Myocyte (in vitro differentiated cells): ENCODE measurements around the gene SLC4A1AP. TPM values are rescaled to one million over a fixed set of nuclear protein-coding genes. Genes with fewer than 3 reads are reported as not detected.

Experiments used
- DNase-seq: peaks from one replicate; pipeline ENCODE4 v3.0.0-alpha.2; 2012; ENCODE audit warnings: low read depth
- total RNA-seq: library from RNA; depleted of rRNA; stranded (reverse); fragments of >200 nt; gene quantifications from 2 replicates; pipeline ENCODE4 v1.2.3, GENCODE V29; 2014

The SLC4A1AP gene
- total RNA-seq, 1 donor from 2014 or later = 41.2 TPM

DNA sequence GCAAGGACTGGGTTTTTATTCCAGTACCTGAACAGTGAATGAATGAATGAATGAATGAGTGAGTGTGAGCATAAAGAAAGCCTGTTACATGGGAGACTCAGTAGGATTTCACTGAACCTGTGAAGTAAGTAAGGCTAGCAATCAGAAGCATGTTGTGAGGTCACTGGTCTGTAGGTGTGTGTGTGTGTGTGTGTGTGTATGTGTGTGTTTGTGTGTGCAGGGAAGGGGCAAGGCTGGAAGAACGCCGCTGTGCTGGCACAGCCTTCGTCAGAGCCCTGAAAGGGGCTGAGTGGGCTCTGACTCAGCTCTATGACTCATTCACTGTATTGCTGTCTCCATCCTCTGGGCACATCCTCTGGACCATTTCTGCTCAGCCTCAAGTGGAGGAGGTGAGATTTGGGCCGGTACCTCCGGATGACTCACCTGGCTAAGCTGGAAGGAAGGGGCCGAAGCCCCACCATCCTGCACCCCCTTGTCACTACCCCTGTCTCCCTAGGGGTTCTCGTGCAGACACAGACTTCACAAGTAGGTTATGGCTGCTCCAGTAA is 56.4 kb downstream of the SLC4A1AP start:
- peak; percentile 75 for DNase-seq

DNA sequence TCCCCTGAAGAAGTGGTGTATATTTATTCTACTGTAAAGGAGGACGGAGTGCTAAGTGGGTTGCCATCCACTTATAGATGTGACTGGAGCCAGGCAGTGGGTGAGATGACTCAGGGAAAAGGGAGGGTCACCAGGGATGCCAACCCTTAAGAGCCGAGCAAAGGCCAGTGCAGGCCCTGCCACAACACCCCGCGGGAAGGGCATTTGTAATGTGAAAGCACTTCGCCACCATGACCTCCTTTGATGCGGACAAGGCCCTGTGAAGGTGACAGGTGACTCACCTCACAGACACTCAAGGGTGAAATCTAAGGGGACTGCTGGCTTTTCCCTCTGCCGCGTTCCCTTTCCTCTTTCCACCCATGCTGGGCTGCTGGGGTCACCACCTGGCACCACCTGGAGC is 57.6 kb downstream of the SLC4A1AP start:
- DNase-seq = peak; percentile 37

DNA sequence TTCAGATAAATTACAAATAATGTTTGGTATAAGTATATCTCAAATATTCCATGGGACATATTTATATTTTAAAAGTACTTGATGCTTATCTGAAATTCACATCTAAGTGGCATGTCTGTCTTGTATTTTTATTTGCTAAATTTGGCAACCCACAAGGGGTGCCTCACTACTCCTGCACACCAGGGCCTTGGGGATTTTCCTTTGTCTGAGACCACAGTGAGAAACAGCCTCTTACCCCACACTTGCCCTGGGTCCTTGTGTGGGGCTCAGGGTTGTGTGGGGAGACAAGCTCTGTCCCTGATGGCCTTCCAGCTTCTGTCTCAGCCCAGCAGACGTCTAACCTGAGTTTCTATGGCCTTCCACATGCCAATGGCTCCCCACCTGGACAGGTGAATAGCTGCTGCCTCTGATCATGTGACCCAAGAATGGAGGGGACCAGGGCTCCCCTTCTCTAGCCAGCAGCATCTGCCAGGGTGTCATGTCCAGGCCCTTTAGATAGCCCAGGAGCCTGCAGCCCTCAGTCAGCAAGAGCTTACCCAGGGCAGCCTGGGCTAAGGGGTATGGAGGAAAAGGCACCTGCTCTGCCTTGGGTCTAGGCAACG is 58.3 kb downstream of the SLC4A1AP start:
- DNase-seq = no peak

DNA sequence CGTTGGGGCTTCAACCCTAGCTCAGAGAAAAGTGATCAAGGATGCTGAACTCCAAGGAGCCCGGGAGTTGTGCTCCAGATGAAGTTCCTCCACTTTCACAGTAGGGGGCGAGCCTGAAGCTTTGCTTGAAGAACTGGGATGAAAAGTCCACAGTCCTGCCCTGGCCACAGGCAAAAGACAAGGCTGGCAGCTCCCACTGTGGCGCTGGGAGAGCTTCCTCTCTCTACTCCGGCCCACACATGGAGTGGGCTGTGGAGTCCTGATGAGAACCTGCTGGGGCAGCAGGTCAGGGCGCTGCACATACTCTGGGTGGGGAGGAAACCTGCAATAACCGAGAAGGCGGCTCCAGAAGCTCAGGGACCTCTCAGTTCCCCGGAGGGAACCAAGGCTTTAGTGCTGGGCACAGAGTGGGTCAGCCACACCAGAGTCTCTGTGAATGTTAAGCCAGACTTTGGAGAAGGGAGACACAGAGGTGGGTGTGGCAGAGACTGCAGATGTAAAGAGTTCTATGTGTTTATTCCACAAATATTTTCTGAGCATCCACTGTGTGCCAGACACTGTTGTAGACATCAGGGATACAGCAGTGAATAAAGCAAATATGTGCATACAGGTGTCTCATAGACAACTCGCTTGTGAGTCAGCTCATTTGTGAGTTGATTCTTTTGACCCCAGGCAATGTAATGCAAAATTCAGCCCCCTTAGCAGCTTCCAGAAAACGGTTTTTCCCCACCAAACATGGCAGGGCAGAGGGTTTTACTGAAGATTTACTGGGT is 59.9 kb downstream of the SLC4A1AP start:
- peak; percentile 79 for DNase-seq

DNA sequence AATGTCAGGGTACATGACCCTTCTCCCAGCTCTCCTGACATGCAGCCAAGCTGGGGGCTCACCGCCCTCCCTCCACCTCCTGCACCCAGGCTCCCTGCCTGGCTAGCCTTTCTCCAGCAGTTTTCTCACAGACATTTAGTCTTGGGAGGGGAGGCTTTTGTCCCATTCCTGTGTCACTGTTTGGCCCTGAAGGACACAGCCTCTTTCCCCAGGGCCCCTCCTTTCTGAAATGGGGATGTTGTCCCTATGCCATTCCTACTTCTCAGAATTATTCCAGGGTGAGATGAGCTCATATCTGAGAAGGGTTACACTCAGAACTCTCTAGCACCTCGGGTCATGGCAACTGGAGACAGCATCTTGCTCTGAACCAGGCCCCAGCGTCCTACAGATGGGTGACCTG is 60.5 kb downstream of the SLC4A1AP start:
- DNase-seq = no peak

DNA sequence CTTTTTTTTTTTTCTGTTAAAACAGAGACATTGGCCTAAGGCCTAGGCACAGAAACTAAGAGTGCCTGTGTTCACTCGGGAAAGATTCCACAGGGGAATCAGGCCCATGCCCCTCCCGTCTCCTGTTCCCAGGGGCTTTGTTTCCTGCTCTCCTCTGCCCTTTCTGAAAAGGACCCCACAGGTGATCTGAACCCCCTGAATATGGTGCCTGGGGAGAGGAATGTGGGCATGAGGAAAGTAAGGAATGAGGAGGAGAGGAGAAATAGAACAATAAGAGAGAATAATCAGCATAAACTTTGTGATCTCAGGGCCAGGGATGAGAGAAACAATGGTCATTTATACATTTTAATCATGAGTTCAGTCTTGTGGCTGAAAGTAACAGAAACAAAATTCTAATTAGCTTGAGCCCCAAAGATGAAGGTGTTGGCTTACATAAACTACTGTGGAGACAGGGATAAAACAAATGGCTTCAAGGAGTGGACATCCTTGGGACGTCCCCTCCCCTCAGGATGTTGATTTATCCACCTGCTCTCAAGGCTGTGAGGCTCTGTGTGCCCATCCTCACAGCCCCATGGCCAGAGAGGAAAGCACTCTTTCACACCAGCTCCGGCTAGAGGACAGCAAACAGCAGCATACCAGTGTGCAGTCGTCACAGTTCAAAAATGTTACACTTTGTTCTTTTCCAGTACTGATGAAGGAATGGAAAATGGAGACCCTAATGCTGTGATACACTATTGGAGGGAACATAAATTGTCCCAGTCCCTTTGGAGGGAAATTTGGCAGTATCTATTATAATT is 61.4 kb downstream of the SLC4A1AP start:
- DNase-seq = peak; percentile 25

DNA sequence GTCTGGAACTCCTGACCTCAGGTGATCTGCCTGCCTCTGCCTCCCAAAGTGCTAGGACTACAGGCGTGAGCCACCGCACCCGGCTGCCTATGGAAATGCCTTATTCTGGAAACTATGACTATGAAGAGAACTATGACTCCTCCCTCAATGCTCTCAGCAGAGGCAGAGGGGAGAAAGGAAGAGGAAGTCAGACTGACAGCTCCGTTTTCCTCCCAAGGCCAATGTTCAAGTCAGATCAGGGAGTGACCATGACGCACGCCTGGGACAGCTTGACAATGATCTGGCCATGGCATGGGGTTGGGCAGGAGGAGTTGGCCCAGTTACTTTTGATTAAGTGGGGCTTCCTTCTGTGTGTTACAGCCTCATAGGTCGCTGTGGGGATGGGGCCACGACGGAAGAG is 63.6 kb downstream of the SLC4A1AP start:
- DNase-seq = no peak

DNA sequence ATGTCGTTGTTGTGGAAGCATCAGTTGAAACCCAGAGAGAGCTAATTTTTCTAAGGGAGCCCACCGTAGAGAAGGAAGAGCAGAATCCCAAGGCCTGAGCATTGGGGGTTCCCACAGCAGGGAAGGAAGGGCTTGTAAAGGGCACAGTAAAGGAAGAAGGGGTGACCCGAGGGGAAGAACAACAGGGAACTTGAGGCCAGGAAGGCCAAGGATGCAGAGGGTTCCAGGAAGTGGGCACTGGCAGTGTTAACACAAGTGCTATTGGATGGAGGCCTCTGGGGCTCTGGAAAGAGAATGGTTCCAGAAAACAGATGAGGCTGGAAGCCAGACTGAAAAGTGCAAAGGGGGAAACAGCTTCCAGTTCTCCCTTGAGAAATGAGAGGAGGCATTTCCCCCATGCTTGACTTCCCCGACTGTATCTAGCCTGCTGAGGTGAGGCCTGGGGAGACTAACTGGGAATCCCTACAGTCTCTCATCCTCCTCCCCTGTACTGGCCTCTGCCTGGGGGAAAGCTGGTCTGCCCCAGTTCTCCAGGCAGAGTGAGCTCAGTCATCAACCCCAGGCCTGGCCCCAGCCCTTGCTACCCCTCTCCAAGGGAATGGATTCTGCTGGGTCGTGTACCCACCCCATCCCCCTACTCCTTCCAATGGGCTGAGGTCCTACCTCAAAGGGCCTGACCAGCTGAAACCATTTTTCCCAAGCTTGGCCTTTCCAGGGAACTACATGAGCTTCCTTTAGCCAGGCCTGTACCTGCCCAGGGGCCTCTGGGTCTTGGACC is 64.6 kb downstream of the SLC4A1AP start:
- DNase-seq = no peak

DNA sequence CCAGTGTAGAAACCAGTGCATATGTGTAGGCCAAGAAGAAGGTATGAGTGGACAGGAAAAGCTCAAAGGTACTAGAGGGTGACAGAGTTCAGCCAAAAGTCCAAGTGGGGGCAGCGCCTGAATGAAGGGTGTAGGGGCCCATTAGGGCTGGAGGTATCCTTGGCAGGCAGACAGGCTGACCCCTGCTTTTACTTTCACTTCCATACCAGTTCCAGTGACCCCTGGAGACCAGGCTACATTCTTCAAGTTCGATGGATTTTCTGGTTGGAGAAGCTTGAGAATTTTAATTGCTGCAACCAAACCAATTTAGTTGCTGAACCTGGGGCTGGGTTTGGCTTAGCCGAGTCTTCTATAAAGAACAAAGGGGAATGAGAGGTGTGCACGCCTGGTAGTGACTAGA is 65.5 kb downstream of the SLC4A1AP start:
- DNase-seq = no peak

DNA sequence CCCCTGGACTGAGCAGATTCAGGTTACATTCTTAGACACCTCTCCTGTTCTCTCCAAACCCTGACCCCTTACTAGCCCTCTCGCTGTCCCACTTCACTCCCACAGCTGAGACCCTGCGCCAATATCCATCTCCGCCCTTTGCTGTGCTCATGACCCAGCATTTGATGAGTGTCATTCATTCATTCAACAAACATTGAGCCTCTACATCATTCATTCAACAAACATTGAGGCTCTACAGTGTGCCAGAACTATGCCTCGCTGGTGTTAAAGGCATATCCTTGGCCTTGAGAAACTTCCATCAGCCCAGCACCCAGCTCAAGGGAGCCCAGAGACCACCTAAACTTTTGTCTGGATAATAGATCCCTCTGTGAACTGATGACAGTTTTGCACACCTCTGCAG is 65.9 kb downstream of the SLC4A1AP start:
- no peak for DNase-seq

DNA sequence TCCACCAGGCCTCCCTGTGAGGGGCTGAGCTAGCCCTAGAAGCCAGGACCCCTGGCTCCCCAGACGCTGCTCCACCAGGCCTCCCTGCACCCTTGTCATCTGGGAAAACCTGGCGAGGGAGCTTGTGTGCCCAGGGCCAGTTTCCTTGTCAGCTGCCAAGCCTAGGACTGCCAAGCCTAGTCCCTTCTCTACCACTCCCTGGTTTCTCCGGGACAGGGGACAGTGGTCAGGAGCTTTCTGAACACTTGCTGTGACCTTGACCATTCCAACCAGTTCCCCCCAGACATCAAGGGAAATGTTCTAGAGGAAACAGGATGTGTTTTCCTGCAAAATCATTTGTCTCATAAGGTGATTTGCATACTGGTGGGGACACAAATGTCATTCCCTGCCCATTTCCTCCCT is 66.6 kb downstream of the SLC4A1AP start:
- DNase-seq = no peak

DNA sequence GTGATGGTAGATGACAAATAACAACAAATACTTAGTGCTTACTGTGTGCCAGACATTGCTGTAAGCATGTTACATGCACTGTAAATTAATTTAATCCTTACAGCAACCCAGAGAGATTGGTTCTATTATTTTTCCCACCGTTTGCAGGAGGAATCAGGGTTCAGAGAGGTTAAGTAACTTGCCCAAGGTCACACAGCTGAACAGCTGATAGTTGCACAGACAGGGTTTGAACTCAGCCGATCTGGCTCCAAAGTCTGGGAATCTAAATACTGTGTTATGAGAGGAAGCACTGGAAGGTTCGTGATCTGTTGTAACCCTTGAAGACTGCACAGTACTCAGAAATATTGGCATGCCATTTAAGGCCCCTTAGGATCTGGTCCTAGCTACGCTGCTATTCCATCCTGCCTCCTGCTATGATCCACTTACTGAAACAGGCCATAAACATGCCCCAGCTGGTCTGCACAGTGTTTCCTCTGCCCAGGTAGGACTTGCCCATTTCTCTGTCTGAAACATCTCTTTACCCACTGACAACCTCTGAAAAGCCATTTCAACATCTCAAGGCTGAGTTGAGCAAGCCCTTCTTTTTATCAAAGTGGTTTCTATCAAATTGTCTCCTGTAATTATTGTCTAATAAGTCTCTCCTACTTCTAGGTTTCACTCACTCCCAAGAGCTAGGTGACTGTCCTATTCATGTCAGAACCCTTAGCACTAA is 67.4 kb downstream of the SLC4A1AP start:
- DNase-seq = no peak

DNA sequence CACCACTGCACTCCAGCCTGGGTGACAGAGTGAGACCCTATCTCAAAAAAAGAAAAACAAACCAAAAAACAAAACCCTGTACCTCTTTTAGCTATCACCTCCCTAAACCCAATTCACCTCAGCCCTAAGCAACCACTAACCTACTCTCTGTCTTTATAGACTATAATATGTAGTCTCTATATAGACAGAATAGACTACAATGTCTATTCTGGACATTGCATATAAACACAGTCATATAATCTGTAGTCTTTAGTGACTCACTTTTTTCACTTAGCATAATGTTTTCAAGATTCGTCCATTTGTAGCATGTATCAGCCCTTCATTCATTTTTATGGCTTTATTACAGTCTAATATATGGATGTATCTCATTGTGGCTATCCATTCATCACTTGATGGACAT is 70.6 kb downstream of the SLC4A1AP start:
- DNase-seq = no peak

DNA sequence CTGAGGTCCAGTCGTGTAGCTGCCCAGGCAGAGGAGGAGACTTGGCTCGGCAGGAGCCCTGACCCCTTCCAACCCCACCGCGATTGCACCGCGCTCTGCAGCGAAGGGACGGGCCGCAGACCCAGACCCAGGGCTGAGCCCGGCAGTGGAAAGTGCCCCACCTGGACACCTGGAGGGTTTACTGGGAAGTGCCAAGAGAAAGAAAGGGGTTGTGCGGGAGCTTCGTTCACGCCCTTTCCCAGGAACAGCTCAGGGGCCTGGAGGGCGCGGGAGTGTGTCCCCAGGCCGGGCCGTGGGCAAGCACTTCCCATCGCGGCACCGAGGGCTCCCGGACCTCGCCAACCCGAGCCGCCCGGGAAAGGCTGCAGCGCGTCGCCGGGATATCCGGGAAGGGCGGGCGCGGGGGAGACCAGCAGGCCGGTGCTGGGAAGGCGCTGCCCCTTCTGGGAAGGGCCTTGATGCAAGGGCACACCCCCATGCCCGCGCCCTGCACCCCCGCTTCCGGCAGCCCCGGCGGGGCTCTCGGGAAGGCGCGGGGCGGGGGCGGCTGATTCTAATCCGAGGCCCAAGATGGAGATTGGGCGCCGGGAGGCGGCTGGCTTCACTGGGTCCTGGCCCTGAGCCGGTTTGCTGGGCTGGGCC is 71.7 kb downstream of the SLC4A1AP start:
- DNase-seq = peak; percentile 63

DNA sequence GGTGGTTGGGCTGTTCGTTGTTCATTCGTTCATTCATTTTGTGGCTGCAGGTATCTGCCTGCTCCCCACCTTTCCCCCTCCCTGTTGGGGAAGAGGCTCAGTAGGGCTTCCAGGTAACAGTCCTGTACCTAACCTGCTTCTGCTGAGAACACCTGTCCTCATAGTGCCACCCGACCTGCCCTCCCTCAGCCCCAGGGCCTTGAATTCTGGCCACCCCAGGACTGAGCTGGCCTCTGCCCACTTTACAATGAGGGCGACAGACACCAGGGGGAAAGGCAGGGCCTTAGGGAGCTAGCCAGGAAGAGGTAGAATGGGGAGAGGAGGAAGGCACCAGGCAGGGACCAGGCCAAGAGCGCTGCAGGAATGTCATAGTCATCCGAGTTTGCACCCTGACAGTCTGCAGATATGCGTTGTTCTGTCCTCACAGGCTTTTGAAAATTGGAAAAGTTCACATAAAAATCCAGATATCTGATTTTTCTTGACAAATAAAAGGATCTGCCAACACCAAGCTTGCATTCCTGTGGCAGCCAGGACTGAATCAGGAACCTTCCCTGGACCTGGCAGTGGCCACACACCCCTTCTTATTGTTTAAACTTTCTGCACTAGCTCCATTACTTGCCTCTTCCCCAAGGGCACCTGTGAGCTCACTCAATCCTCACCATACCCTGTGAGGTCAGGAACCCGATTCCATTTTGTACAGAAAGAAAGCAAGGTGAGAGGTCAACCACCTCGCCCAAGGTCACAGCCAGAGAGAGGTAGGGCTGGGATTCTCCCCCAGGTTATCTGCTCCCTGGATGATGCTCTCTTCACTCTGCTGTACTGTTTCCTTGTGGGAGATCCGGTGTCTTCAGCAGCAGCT is 72.6 kb downstream of the SLC4A1AP start:
- no peak for DNase-seq

DNA sequence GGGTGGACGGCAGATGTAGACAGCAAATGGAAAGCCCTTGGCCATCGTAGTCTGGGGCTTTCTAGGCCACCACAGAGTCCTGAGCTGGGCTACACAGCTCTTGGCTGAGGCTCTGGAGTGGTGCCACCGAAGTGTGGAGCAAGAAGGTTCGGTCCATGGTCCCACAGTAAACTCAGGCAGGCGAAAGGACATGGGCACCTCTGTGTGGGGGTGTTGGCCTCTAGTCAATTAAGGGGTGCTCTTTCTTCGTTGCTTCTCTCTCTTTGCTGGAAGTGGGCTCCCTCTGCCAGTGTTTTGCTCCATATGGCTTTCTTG is 73.2 kb downstream of the SLC4A1AP start:
- DNase-seq = no peak

DNA sequence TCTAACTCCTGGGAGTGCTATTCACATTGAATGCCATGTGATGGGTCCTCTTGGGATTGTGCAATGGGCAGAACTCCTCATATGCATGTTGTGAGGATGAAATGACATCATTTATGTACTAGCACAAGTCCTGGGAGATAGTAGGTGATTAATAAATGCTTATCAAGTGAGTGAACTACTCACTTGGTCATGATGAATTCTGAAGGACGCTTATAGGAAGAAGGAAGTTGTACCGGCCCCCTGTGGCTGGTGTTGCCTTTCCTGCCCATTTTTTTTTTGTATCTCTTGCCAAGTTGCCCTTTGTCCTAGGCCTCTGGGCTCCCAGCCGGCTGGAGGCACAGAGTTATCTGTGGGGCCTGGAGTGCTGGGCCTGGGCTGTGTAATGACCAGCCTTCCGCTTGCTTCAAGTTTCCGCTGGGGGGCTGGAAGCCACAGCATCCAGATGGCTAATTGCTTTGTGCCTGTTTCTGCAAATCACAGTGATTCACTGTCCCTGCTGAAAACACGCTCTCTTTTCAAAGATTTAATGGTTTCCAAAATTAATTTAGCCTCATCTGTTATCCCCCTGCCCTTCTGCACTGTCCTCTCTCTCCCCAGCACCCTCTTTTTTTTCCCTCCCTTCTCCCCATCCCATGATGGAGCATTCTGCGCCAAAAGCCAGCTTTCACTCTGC is 74.1 kb downstream of the SLC4A1AP start:
- DNase-seq = no peak

DNA sequence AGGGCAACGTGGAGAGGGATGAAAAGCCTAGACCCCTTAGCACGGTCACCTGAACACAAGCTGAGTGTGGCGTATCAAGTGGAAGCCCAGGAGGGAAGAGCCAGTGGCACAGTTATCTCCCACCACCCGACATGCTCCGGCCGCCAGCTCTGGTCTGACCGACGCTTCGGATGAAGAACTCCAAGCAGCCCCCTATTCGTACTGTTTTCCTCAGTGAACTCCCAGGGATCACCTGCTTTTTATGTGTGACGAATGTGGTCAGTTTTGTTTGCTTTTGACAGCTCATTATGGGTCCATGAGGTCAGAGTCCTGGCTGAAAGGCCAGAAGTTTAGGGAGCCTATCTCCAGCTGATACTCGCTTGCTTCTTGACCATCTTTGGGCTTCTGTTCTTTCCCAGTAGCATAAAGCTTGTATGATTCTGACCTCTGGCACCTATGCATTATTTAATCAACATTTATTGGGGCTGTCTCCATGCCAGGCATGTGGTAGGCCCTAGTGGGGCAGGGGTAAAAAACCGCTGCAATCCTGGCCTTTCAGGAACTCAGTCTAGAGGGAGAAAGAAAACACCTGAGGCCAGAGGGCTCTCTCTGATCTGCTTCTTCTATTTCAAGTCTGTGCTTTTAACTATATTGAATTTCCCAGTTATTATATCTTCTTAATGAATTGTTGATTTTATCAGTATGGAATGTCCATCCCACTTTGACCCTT is 74.8 kb downstream of the SLC4A1AP start:
- DNase-seq = no peak
